PC-3 (cell line): ENCODE results near the gene NANOS3.

Experiments
- EZH2phosphoT487 ChIP-seq: fragments of 300-600 bp; sonication (generic); IDR thresholded peaks from 2 replicates; pipeline ENCODE4 v1.6.1; 2018; ENCODE audit warnings: mild to moderate bottlenecking, antibody characterized with exemption, low read length, borderline replicate concordance
- TF ChIP-seq, protein P1 (sequence below): fragments of 300-600 bp; sonication (generic); conservative IDR thresholded peaks from 2 replicates; pipeline ENCODE4 v1.5.1; 2017; ENCODE audit warnings: antibody characterized with exemption, low read depth, mild to moderate bottlenecking, low read length

DNA sequence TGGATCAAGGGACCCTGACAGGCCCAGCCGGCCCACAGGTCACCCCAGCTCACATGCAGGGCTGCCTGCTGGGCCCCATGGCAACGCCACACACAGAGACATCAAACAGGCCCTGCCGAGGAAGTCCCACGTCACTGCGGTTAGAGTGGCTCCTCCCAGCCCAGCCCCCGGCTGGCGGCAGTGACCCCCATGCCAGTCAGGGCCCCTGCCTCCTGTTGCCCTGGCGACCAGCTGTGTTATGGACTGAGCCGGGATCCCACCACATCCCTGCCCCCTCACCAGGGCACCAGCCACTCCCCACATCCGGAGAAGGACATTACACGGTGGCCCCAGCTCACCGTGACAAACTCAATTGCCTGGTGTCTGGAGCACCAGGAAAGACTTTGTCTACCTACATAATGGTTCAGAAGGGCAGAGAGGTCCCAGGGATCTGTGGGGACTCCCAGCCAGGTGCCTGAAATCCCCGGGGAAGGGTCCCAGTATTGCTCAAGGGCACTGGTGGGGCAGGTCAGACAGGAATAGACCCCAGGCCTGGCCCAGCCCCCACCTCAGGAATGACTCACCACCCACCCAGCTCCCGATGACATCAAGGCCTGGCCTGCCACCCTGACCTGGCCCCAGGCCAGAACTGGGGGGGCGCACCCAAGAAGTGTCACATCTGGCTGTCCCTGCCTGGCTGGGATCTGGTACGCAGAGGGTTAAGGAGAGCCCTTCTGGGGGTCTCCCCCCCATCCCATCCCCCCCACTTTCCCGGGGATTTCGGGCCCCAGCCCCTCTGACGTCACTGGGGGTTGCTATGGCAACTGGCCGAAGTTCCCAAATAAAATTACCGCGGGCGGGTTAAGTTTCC lies 30.2 kb upstream of the NANOS3 start:
- TF ChIP-seq, protein P1, sequence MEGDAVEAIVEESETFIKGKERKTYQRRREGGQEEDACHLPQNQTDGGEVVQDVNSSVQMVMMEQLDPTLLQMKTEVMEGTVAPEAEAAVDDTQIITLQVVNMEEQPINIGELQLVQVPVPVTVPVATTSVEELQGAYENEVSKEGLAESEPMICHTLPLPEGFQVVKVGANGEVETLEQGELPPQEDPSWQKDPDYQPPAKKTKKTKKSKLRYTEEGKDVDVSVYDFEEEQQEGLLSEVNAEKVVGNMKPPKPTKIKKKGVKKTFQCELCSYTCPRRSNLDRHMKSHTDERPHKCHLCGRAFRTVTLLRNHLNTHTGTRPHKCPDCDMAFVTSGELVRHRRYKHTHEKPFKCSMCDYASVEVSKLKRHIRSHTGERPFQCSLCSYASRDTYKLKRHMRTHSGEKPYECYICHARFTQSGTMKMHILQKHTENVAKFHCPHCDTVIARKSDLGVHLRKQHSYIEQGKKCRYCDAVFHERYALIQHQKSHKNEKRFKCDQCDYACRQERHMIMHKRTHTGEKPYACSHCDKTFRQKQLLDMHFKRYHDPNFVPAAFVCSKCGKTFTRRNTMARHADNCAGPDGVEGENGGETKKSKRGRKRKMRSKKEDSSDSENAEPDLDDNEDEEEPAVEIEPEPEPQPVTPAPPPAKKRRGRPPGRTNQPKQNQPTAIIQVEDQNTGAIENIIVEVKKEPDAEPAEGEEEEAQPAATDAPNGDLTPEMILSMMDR: no peak
- no peak for TF ChIP-seq EZH2phosphoT487
